NCI-H2196 (cell line): ENCODE results near the gene PPP3CA.
"Not testable (repeated sequence)": the region's sequence is repeated elsewhere in the genome, so short reads cannot be mapped to it uniquely, and the experiment has no call there.

ENCODE experiments used
- DNase-seq: peaks from one replicate; lab custom pipeline; 2025; ENCODE audit not compliant: unreplicated experiment; lab: John Stamatoyannopoulos, UW

PPP3CA gene

DNA sequence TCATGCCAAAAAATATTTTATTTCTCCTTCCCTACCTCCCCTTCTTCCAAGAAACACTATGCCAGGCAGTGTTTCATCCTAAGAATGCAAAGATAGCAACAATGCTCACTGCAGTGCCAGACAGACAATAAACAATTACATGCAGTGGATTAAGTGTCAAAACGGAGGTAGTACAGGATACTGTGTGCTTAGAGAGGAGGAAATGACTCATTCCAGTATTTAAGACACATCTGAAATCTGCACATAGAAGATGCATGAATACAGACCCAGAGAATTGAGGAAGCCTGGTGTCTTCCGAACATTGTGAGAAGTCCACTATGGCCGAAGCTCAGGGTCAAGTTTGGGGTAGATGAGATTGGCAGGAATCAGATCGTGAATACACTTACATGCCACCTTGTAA is 326.4 kb downstream of the PPP3CA start:
- no peak for DNase-seq

- DNase-seq, result no peak
These were observed 327.4 kb downstream of the PPP3CA start for GRCh38 chr4:101019941-101020401.

- no peak for DNase-seq
These were observed 328.0 kb downstream of the PPP3CA start for GRCh38 chr4:101019313-101019712.

GRCh38 chr4:101018836-101019235 is 328.5 kb downstream of the PPP3CA start:
- DNase-seq, result no peak

DNA sequence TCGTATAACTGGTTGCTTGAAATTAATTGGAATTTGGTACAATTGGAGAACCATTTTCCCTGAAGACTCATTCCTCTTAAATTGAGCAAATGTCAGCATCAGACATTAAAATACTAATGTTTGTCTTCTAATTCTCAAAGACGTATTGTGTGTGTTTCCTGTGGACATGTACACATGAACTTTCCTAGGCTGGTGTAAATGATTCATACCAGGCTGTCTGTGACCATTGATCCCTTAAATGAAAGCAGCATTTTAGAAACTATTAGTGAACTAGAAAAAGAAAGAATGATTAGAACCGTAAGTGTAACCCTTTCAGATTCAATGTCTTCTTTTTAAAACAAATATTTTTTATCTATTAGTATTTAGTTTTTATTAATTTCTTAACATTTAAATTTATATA is 332.9 kb downstream of the PPP3CA start:
- DNase-seq, result no peak

GRCh38 chr4:101010987-101011386 is 336.3 kb downstream of the PPP3CA start:
- no peak for DNase-seq

- no peak for DNase-seq
These were observed 337.9 kb downstream of the PPP3CA start for GRCh38 chr4:101009471-101009870.

DNA sequence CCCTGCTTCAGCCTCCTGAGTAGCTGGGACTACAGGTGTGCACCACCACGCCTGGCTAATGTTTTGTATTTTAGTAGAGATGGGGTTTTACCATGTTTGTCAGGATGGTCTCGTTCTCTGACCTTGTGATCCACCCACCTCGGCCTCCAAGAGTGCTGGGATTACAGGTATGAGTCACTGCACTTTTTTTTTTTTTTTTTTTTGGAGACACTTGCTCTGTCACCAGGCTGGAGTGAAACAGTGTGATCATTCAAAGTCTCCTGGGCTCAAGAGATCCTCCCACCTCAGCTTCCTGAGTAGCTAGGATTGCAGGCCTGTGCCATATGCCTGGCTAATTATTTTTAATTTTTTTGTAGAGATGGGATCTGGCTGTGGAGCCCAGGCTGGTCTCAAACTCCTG is 338.8 kb downstream of the PPP3CA start:
- no peak for DNase-seq

GRCh38 chr4:101005659-101006058 is 341.7 kb downstream of the PPP3CA start:
- no peak for DNase-seq

- no peak for DNase-seq
These were observed 346.8 kb downstream of the PPP3CA start for GRCh38 chr4:101000496-101000895.

DNA sequence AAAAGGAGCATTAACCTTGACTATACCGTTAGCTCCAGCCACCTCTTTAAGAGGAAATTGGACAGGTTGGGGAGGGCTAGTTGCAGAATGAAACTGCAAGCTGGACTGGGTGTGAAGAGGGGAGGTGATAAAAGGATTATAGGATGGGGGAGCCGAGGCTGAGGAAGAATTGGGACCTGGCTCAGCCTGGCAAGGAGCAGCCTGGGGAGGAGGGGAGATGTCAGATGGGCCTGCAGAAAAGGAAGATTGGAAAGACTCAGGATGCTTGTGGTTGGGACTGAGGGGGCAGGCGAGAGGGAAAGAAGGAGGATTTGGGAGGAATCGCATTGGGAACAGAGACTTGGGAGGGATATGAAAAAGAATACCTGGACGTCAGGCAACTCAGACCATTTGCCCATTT is 351.7 kb downstream of the PPP3CA start:
- DNase-seq, result no peak

DNA sequence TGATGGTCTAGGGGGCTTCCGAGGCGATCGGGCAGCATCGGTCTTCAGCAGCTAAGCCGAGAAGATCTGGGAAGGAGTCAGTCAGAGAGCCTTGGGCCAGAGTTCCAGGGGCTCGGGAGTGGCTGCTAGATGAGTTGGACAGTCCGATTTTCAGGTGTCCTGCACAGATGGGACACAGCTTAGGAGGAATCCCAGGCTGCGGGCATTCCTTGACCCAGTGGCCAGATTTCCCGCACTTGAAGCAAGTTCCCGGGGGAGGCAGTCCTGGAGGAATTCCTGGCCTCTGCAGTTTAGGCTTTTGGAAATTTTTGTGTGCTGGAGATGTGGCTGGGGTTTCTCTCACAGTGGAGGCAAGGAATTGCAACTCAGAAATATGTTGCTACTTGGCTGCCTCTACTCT is 352.3 kb downstream of the PPP3CA start:
- not testable (repeated sequence) for DNase-seq

DNA sequence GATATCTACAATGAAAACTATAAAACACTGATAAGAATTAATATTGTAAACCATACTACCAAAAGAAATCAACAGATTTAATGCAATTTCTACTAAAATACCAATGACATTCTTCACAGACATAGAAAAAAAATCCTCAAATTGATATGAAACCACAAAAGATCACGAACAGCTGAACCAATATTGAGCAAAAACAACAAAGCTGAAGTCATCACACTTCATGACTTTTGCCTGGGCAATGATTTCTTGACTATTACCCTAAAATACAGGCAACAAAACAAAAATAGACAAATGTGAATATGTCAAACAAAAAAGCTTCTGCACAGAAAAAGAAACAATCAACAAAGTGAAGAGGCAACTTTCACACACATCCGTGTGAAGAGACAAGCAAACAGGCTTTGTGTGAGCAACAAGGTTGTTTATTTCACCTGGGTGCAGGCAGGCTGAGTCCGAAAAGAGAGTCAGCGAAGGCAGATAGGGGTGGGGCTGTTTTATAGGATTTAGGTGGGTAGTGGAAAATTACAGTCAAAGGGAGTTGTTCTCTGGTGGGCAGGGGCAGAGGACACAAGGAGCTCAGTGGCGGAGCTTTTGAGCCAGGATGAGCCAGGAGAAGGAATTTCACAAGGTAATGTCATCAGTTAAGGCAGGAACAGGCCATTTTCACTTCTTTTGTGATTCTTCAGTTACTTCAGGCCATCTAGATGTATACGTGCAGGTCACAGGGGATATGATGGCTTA is 355.8 kb downstream of the PPP3CA start:
- DNase-seq, result not testable (repeated sequence)

DNA sequence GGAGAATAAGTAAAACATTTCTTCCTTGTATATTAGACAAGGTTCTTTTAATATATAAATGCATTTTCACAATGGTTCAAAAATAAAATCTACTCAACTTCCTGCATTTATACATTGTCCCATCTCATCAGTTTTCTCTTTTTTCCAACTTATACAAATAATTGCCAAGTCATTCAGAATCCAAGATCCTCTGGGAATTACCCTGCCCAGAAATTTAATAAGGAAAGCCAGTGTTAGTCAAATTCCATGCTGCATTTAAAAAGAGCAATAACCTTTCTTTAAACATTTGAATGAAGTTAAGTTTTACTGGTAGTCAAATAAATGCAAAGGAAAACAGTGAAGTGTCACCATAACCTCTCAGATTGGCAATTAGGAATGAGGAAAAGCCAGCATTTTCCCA is 357.9 kb downstream of the PPP3CA start:
- no peak for DNase-seq

DNA sequence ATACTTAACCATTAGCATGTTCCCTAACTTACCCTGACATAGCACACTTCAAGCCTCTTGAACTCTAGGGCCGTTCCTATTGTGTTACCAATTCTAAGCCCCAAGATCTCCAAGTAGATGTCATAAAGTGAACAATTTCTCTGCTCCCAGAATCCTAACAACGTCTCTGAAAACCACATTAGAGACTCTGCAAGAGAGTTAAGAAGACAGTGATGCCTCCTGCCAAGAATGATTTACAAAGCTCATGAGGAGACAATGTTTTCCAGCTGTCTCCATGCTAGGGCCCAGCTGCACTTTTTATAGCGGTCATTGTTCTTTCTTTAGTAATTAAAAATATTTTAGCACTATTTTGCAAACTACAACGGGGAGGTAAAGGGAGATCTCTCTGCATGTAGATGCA is 358.4 kb downstream of the PPP3CA start:
- DNase-seq, result no peak

DNA sequence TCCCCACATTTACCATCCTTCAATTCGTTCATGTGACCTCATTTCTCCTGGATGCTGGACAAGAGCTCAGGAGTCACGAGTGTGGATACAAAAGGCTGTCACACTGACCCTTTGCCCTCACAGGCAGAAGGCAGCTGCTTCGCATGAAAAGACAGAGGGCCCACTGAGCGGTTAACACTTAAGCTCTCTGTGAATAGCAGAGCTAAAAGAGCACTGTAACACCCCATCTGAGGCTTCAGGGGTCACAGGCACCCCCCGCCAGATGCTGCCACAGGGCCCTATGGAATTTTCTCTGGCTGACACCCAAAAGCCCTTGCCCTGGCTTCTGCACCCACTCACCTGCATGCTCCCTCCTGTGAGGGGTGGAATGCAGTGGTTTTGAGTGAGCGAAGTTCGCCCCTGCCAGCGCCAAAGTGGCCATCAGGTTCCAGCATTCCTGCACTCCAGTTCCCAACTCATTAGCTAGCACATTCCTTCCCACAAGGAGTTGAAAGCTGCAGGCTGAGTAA is 360.9 kb downstream of the PPP3CA start:
- no peak for DNase-seq

DNA sequence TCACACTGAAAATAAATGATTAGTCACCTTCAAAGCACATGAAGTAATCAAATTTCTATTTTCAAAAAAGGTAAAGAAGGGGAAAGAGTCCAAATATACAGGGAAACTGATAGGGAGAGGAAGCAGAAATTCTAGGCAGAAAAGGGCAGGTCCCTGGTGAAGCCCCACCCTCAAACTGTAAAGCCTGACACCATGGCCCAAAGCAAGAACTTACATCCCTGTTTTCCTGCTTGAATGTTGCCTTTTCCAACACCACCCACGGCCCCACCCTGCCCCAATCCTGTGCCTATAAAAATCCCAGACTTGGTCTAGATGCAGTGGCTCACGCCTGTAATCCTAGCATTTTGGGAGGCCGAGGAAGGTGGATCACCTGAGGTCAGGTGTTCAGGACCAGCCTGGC is 361.8 kb downstream of the PPP3CA start:
- DNase-seq, result no peak

DNA sequence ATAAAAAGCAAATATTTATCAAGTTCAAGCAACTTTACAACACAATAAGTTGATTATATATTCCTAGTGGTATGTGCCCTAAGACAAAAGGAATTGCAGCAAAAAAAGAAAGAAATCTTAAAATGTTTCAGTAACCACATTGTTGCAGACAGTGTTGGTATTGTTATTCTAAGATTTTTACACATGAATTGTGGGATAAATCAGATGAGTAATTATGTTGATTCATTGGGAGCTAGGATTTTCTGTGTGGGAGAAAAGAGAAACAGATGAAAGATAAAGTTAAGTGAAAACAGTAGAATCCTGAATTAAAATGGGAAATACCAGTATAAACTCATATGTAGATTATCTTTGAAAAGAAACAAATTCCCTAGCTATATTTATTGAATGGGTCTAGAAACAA is 362.4 kb downstream of the PPP3CA start:
- DNase-seq, result no peak

DNA sequence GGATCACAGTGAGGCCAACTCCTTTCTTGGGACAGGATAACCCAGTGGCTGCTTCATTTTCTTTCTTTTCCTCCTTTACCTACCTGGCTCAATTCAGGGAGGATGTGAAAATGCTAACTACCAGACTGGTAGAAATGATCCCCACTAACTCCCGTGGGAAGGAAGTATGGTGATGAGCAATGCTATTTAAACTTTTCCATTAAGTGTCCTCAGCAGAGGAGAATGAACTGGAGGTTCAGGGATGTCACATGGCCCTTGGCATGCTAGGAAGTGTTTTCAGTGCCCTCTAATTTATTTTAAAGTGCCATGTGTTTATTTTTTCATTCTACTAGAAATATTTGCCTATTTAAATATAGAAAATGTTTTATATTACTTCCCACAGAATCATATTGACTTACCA is 363.9 kb downstream of the PPP3CA start:
- DNase-seq, result no peak

GRCh38 chr4:100982345-100982744 is 365.0 kb downstream of the PPP3CA start:
- DNase-seq, result no peak

DNA sequence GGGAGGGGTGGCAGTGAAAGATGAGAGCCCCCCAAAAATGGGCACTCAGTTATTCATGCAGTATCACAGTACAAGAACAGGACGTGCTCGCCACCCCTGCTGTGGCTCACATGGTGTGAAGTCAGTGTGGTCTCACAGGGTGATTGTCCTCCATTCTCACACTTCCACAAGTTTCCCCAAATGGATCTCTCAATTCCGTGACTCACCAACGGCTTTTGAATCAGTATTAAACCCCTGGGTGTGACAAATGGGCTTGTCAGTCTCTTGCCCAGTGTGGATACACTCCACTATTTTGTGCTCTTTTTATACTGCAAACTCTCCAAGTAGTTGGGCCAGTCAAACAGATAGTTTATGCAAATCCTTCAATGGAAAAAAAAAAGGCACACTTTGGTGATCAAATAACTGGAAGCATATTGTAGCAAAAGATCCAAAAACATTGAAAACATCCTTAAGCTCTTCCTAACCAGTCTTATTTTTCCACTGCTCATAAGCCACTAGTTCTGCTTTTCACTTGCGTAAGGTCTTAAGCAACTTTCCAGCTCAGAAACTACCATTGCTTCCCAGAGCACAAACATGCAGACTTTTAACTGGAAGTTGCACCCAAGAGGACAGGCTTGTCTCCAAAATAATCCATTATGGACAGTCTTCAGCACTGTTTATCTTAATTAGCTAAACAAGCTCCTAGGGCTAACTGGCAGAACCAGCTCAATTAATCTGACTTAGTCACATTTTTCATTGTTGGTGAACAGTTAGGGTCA is 365.7 kb downstream of the PPP3CA start:
- DNase-seq, result no peak

GRCh38 chr4:100979736-100980135 is 367.6 kb downstream of the PPP3CA start:
- no peak for DNase-seq
